ENCODE results near the gene SCARB1.

The SCARB1 gene

GRCh38 chr12:124841558-124841945, 22.1 kb downstream of the SCARB1 start:
- no peak for DNase-seq

- DNase-seq = peak; percentile 48
Observed at GRCh38 chr12:124837958-124838803, 25.5 kb downstream of the SCARB1 start.

- DNase-seq = no peak
Observed at GRCh38 chr12:124837249-124837897, 26.3 kb downstream of the SCARB1 start.

GRCh38 chr12:124836759-124837158, 26.9 kb downstream of the SCARB1 start:
- no peak for DNase-seq

GRCh38 chr12:124835656-124836410, 27.8 kb downstream of the SCARB1 start:
- no peak for DNase-seq

- DNase-seq = no peak
Observed at GRCh38 chr12:124834822-124835221, 28.8 kb downstream of the SCARB1 start.

- peak; percentile 98 for DNase-seq
Observed at GRCh38 chr12:124833693-124834122, 30.0 kb downstream of the SCARB1 start.

- DNase-seq = no peak
Observed at GRCh38 chr12:124832856-124833255, 30.8 kb downstream of the SCARB1 start.

- DNase-seq = no peak
Observed at GRCh38 chr12:124831590-124831989, 32.1 kb downstream of the SCARB1 start.

GRCh38 chr12:124830306-124830705, 33.4 kb downstream of the SCARB1 start:
- DNase-seq = no peak

GRCh38 chr12:124829708-124830304, 33.9 kb downstream of the SCARB1 start:
- no peak for DNase-seq

- no peak for DNase-seq
Observed at GRCh38 chr12:124829008-124829707, 34.5 kb downstream of the SCARB1 start.

- no peak for DNase-seq
Observed at GRCh38 chr12:124828264-124829007, 35.2 kb downstream of the SCARB1 start.

- DNase-seq = peak; percentile 95
Observed at GRCh38 chr12:124827588-124828184, 36.0 kb downstream of the SCARB1 start.

- DNase-seq = no peak
Observed at GRCh38 chr12:124824195-124824594, 39.5 kb downstream of the SCARB1 start.

- no peak for DNase-seq
Observed at GRCh38 chr12:124823272-124823970, 40.2 kb downstream of the SCARB1 start.

- no peak for DNase-seq
Observed at GRCh38 chr12:124822218-124822617, 41.4 kb downstream of the SCARB1 start.

- no peak for DNase-seq
Observed at GRCh38 chr12:124821252-124822200, 42.1 kb downstream of the SCARB1 start.

GRCh38 chr12:124820199-124820598, 43.5 kb downstream of the SCARB1 start:
- no peak for DNase-seq
